Measurements from ENCODE around the gene KRTAP4-16. TPM values are rescaled to one million over a fixed set of nuclear protein-coding genes. Genes with fewer than 3 reads are reported as not detected.

The KRTAP4-16 gene
- total RNA-seq, 1 experiment from 2014 or later: not detected

DNA sequence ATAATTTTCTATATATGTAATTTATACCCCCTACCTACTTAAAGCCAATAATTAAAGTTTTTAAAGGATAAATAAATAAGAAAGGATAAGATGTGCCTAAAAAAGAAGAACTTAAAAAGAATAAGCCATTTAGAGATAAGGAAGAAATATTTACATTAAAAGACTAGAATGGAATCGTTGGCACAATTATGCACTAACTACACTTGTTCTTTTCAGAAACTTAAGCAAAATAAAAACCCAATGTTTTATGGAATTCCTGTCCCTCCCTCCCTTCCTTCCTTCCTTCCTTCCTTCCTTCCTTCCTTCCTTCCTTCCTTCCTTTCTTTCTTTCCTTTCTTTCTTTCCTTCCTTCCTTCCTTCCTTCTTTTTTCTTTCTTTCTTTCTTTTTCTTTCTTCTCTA lies 42.8 kb upstream of the KRTAP4-16 start:
- WGBS (ENCODE audit: extremely low coverage, insufficient read length, low lambda C conversion rate): no CpG with 5 or more reads among the region's 1 CpG
- peaks cover 2 to 13% of the 10 kb centered on the region in 2 experiments for H3K4me1 Mint-ChIP-seq
- no peak overlapping the region for H3K4me3 Mint-ChIP-seq
- peaks cover 22 to 28% of the 10 kb centered on the region in 2 experiments for H3K9me3 Mint-ChIP-seq
- H2BK15ac ChIP-seq (ENCODE audit: low read depth, low read length): no peak overlapping the region
- H3K23me2 ChIP-seq (ENCODE audit: insufficient read length, low read depth, low read length, poor library complexity, severe bottlenecking): no peaks in the 10 kb centered on the region
- H2AK5ac ChIP-seq (ENCODE audit: insufficient read length, low read length): no peak overlapping the region
- H3K9ac ChIP-seq (ENCODE audit: extremely low read depth, insufficient read length, low read length): no peak overlapping the region
- peaks cover 11 to 34% (median 20%) of the 10 kb centered on the region in 3 experiments for H3K36me3 Mint-ChIP-seq (ENCODE audit: insufficient read depth in 1 of 3, low read depth in 3 of 3)
- H4K91ac ChIP-seq (ENCODE audit: insufficient read length, low read depth, low read length): no peak overlapping the region
- no peaks in the 10 kb centered on the region for H3K79me2 ChIP-seq (ENCODE audit: insufficient read depth, low read length)
- H3K4ac ChIP-seq (ENCODE audit: low read depth, low read length): no peak overlapping the region
- no peak for DNase-seq
- H3K27ac ChIP-seq (ENCODE audit: insufficient read length, low read depth, low read length): no peak overlapping the region
- peaks cover 7% of the 10 kb centered on the region for H3K9me3 ChIP-seq (ENCODE audit: control insufficient read depth, low read depth, low read length)
- no peak overlapping the region for H3K4me2 ChIP-seq (ENCODE audit: insufficient read depth, insufficient read length, low read length)
- no peak overlapping the region for H4K5ac ChIP-seq (ENCODE audit: insufficient read length, low read depth, low read length)
- H3K27me3 Mint-ChIP-seq (ENCODE audit: low read depth): no peaks in the 10 kb centered on the region
- no peaks in the 10 kb centered on the region for H3K79me1 ChIP-seq (ENCODE audit: insufficient read depth, low read depth, low read length, poor library complexity, severe bottlenecking)
- H4K20me1 ChIP-seq (ENCODE audit: control insufficient read depth, insufficient read depth, insufficient read length): no peaks in the 10 kb centered on the region
- no peak overlapping the region for H3K56ac ChIP-seq (ENCODE audit: insufficient read length, low read depth, low read length)
- no peak overlapping the region for H3K23ac ChIP-seq (ENCODE audit: insufficient read length, low read depth, low read length)
- no peak overlapping the region for H4K8ac ChIP-seq (replicated peaks; ENCODE audit: insufficient read length, low read depth, low read length)
- no peak overlapping the region for H2BK20ac ChIP-seq (ENCODE audit: low read depth, low read length, poor library complexity, severe bottlenecking)
- no peak overlapping the region for H2BK12ac ChIP-seq (ENCODE audit: insufficient read length, low read depth, low read length)
- no peak overlapping the region for H3K18ac ChIP-seq (ENCODE audit: insufficient read length, low read depth, low read length)
- no peaks in the 10 kb centered on the region for H3K27me3 ChIP-seq (ENCODE audit: insufficient read depth, low read length)
- no peak overlapping the region for H3T11ph ChIP-seq (ENCODE audit: low read length)
- no peak overlapping the region for H2AFZ ChIP-seq (ENCODE audit: low read length)
- H2BK120ac ChIP-seq (ENCODE audit: low read depth, low read length, poor library complexity, severe bottlenecking): no peak overlapping the region
- no peak overlapping the region for H3K27ac Mint-ChIP-seq
- H3K14ac ChIP-seq (ENCODE audit: insufficient read depth, low read length): no peak overlapping the region
- TF ChIP-seq, protein P1, sequence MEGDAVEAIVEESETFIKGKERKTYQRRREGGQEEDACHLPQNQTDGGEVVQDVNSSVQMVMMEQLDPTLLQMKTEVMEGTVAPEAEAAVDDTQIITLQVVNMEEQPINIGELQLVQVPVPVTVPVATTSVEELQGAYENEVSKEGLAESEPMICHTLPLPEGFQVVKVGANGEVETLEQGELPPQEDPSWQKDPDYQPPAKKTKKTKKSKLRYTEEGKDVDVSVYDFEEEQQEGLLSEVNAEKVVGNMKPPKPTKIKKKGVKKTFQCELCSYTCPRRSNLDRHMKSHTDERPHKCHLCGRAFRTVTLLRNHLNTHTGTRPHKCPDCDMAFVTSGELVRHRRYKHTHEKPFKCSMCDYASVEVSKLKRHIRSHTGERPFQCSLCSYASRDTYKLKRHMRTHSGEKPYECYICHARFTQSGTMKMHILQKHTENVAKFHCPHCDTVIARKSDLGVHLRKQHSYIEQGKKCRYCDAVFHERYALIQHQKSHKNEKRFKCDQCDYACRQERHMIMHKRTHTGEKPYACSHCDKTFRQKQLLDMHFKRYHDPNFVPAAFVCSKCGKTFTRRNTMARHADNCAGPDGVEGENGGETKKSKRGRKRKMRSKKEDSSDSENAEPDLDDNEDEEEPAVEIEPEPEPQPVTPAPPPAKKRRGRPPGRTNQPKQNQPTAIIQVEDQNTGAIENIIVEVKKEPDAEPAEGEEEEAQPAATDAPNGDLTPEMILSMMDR (conservative IDR thresholded peaks at IDR 0.05): no peak
- no peaks in the 10 kb centered on the region for H3K4me1 ChIP-seq (ENCODE audit: insufficient read depth, low read length)
- no peak overlapping the region for H2BK5ac ChIP-seq (ENCODE audit: insufficient read length, low read length)
